Adipocyte (in vitro differentiated cells): ENCODE results near the gene DDRGK1.

Experiments
- DNase-seq: peaks from one replicate; pipeline ENCODE4 v3.0.0-alpha.2; 2015; ENCODE audit warnings: low read depth
- H3K27me3 ChIP-seq: replicated peaks from 2 replicates; pipeline ENCODE4 v1.7.0; 2013; ENCODE audit warnings: mild to moderate bottlenecking, low read length, moderate library complexity; ENCODE audit not compliant: control insufficient read depth, insufficient read depth
- H3K36me3 ChIP-seq: 2 replicates; pipeline ENCODE4 v1.7.0; 2013; ENCODE audit warnings: low read length, mild to moderate bottlenecking, moderate library complexity; ENCODE audit not compliant: control insufficient read depth, insufficient read depth, severe bottlenecking
- H3K4me1 ChIP-seq: 2 replicates; pipeline ENCODE4 v1.7.0; 2013; ENCODE audit warnings: mild to moderate bottlenecking, low read length, moderate library complexity; ENCODE audit not compliant: control insufficient read depth, insufficient read depth
- H3K4me3 ChIP-seq: 2 replicates; pipeline ENCODE4 v1.7.0; 2013; ENCODE audit warnings: mild to moderate bottlenecking, low read length, moderate library complexity
- H3K9ac ChIP-seq: 2 replicates; pipeline ENCODE4 v1.7.0; 2013; ENCODE audit warnings: mild to moderate bottlenecking, low read length, moderate library complexity
- H3K9me3 ChIP-seq: 2 replicates; pipeline ENCODE4 v1.7.0; 2013; ENCODE audit warnings: mild to moderate bottlenecking, low read length, moderate library complexity; ENCODE audit not compliant: control insufficient read depth

DDRGK1 gene

GRCh38 chr20:3204124-3204794 is at the start of gene DDRGK1:
Gene DDRGK1 (minus strand): TSS chr20:3204682. CDS start chr20:3204627, 55 bp downstream.
- Histone ChIP-seq H3K9ac (peak within 1 kb of the TSS; percentile 88), H3K27me3 (no peaks in the 10 kb centered on the region), H3K36me3 (peaks cover 17% of the 10 kb centered on the region), H3K4me1 (peaks cover 22% of the 10 kb centered on the region), H3K4me3 (peak within 1 kb of the TSS; percentile 96), H3K9me3 (no peaks in the 10 kb centered on the region)
- peak; percentile 95 for DNase-seq

DNA sequence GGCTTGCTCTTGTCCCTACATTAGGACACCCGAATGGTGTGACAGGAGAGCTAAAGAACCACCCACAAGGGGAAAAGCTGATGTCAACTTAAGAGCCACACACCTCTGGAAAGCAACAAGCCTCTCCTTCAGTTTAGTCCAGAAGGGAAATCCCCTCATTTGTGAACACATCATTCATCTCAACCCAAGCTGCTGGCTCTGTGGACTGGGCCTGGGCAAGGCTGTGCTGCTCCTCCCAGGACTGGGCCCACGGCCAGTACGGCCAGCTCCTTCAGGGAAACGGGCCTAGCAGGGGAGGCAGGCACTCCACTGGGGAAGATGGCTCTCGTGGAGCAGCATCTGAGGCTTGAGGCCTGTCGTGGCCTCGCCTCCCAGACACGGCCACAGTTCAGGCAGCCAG is 47.3 kb upstream of the DDRGK1 start:
- no peak overlapping the region for H3K9ac ChIP-seq
- H3K4me3 ChIP-seq, result no peak overlapping the region
- H3K27me3 ChIP-seq, result peaks cover 7% of the 10 kb centered on the region
- H3K4me1 ChIP-seq, result peaks cover 7% of the 10 kb centered on the region
- no peaks in the 10 kb centered on the region for H3K9me3 ChIP-seq
- H3K36me3 ChIP-seq, result peaks cover 43% of the 10 kb centered on the region
- no peak for DNase-seq

DNA sequence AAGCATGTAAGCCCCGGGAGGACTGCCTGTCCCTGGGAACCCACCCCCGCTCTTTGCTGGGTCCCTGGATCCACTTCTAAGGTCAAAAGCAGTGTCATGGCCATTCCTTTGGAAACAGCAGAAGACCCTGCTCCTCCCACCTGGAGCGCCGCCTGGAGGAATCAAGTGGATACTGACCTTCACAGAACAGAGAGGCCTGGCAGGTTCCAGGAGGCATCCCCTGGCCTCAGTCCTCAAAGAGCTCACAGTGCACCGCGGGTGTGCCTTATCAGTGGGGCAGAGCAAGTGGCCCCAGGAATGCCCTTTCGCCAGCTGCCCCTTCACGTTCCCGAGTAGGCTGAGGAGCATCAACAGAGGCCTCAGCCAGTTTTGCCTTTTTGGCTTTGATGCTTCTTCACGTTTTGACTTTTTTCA is 45.6 kb upstream of the DDRGK1 start:
- Histone ChIP-seq H3K4me1 (peaks cover 7% of the 10 kb centered on the region), H3K4me3 (no peak overlapping the region), H3K9ac (no peak overlapping the region), H3K27me3 (peaks cover 7% of the 10 kb centered on the region), H3K9me3 (no peaks in the 10 kb centered on the region), H3K36me3 (peaks cover 27% of the 10 kb centered on the region)
- DNase-seq, result no peak

- DNase-seq, result no peak
- H3K9ac ChIP-seq, result no peak overlapping the region
- peaks cover 7% of the 10 kb centered on the region for H3K27me3 ChIP-seq
- H3K9me3 ChIP-seq, result no peaks in the 10 kb centered on the region
- peaks cover 7% of the 10 kb centered on the region for H3K4me1 ChIP-seq
- H3K36me3 ChIP-seq, result peaks cover 21% of the 10 kb centered on the region
- H3K4me3 ChIP-seq, result peak overlapping the region; percentile 59
These were observed 44.5 kb upstream of the DDRGK1 start for GRCh38 chr20:3248993-3249347.

GRCh38 chr20:3248167-3248992 is 43.9 kb upstream of the DDRGK1 start:
- H3K9me3 ChIP-seq, result no peaks in the 10 kb centered on the region
- peaks cover 7% of the 10 kb centered on the region for H3K27me3 ChIP-seq
- no peak overlapping the region for H3K9ac ChIP-seq
- peaks cover 15% of the 10 kb centered on the region for H3K36me3 ChIP-seq
- H3K4me1 ChIP-seq, result peaks cover 7% of the 10 kb centered on the region
- no peak for DNase-seq
- H3K4me3 ChIP-seq, result peak overlapping the region; percentile 59

GRCh38 chr20:3247638-3248037 is 43.2 kb upstream of the DDRGK1 start:
- no peak overlapping the region for H3K9ac ChIP-seq
- H3K4me3 ChIP-seq, result no peak overlapping the region
- DNase-seq, result no peak
- H3K27me3 ChIP-seq, result peaks cover 7% of the 10 kb centered on the region
- H3K9me3 ChIP-seq, result no peaks in the 10 kb centered on the region
- H3K4me1 ChIP-seq, result peaks cover 7% of the 10 kb centered on the region
- peaks cover 12% of the 10 kb centered on the region for H3K36me3 ChIP-seq

- Histone ChIP-seq H3K4me3 (no peak overlapping the region), H3K9ac (no peak overlapping the region), H3K4me1 (peaks cover 7% of the 10 kb centered on the region), H3K36me3 (peaks cover 7% of the 10 kb centered on the region), H3K9me3 (no peaks in the 10 kb centered on the region), H3K27me3 (peaks cover 7% of the 10 kb centered on the region)
- no peak for DNase-seq
These were observed 42.2 kb upstream of the DDRGK1 start for GRCh38 chr20:3246682-3247081.

- no peaks in the 10 kb centered on the region for H3K9me3 ChIP-seq
- no peak overlapping the region for H3K9ac ChIP-seq
- peaks cover 7% of the 10 kb centered on the region for H3K4me1 ChIP-seq
- DNase-seq, result no peak
- no peaks in the 10 kb centered on the region for H3K36me3 ChIP-seq
- H3K4me3 ChIP-seq, result no peak overlapping the region
- peaks cover 7% of the 10 kb centered on the region for H3K27me3 ChIP-seq
These were observed 41.2 kb upstream of the DDRGK1 start for GRCh38 chr20:3245711-3246110.

- Histone ChIP-seq H3K4me1 (peaks cover 7% of the 10 kb centered on the region), H3K9me3 (no peaks in the 10 kb centered on the region), H3K27me3 (peaks cover 4% of the 10 kb centered on the region), H3K36me3 (no peaks in the 10 kb centered on the region), H3K4me3 (no peak overlapping the region), H3K9ac (no peak overlapping the region)
- no peak for DNase-seq
These were observed 40.7 kb upstream of the DDRGK1 start for GRCh38 chr20:3245156-3245555.

DNA sequence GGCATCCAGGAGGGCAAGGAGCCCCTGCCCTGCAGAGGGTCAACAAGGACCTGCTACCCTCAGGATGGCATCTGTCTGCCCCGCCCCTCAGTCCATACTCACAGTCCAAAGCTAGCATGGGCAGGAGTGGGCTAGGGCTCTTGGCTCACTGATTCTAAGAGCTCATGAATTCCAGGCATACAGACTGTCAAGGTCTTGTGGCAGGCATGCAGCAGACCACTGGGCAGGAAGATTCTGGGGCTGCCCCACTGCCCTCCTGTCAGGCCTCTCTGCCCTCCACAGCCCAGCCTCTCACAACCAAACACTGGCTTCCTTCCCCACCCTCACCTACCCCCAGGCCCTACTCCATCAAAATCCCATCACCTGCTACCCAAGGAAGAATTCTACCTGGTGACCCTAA is 40.1 kb upstream of the DDRGK1 start:
- no peaks in the 10 kb centered on the region for H3K36me3 ChIP-seq
- no peaks in the 10 kb centered on the region for H3K27me3 ChIP-seq
- peaks cover 10% of the 10 kb centered on the region for H3K4me1 ChIP-seq
- DNase-seq, result no peak
- no peak overlapping the region for H3K9ac ChIP-seq
- no peak overlapping the region for H3K4me3 ChIP-seq
- no peaks in the 10 kb centered on the region for H3K9me3 ChIP-seq

- Histone ChIP-seq H3K9me3 (no peaks in the 10 kb centered on the region), H3K4me1 (peaks cover 9% of the 10 kb centered on the region), H3K36me3 (no peaks in the 10 kb centered on the region), H3K27me3 (no peaks in the 10 kb centered on the region), H3K9ac (no peak overlapping the region), H3K4me3 (no peak overlapping the region)
- DNase-seq, result no peak
These were observed 39.4 kb upstream of the DDRGK1 start for GRCh38 chr20:3243718-3244358.
